H1 (cell line): ENCODE measurements around the gene RPAP3.

Source experiments
- BRCA1 ChIP-seq: IDR thresholded peaks from 2 replicates; pipeline ENCODE4 v1.6.1; 2012; ENCODE audit warnings: low read depth, low read length, improper control_type of control experiment
- GTF2F1 ChIP-seq: IDR thresholded peaks from 2 replicates; pipeline ENCODE4 v1.6.1; 2012; ENCODE audit warnings: low read depth, low read length, improper control_type of control experiment, borderline replicate concordance
- HDAC6 ChIP-seq: IDR thresholded peaks from one replicate; pipeline ENCODE4 v1.7.1; 2012; ENCODE audit warnings: low read depth, mild to moderate bottlenecking, inconsistent platforms, low read length, moderate library complexity
- POLR2A ChIP-seq, 2 experiments: IDR thresholded peaks; 1 replicate in 1 of 2; 2 replicates in 1 of 2; pipeline ENCODE4 v1.6.1; 2011; ENCODE audit warnings: low read depth in 2 of 2, low read length in 2 of 2, mild to moderate bottlenecking in 2 of 2; ENCODE audit errors: control extremely low read depth in 1 of 2
- POLR2AphosphoS5 ChIP-seq: IDR thresholded peaks from 2 replicates; pipeline ENCODE4 v1.6.1; 2011; ENCODE audit warnings: low read depth, low read length
- POU5F1 ChIP-seq: IDR thresholded peaks from 2 replicates; pipeline ENCODE4 v1.6.1; 2011; ENCODE audit warnings: low read depth, mild to moderate bottlenecking, low read length, moderate library complexity
- RAD21 ChIP-seq, 2 experiments: IDR thresholded peaks in 1 of 2; conservative IDR thresholded peaks in 1 of 2; 2 replicates each; pipeline ENCODE4 v1.6.1; 2011; ENCODE audit warnings: low read depth in 2 of 2, low read length in 2 of 2, improper control_type of control experiment in 1 of 2, inconsistent platforms in 1 of 2, mild to moderate bottlenecking in 1 of 2, moderate library complexity in 1 of 2
- SP1 ChIP-seq: IDR thresholded peaks from 2 replicates; pipeline ENCODE4 v1.6.1; 2011; ENCODE audit warnings: low read depth, low read length
- TAF1 ChIP-seq: IDR thresholded peaks from 2 replicates; pipeline ENCODE4 v1.6.1; 2011; ENCODE audit warnings: mild to moderate bottlenecking, low read depth, low read length
- TF ChIP-seq, protein P1 (sequence below), 3 experiments: IDR thresholded peaks; 1 replicate in 2 of 3; 2 replicates in 1 of 3; pipeline versions ENCODE4 v1.5.1 to v1.6.1; 2011; ENCODE audit warnings: low read length in 3 of 3, mild to moderate bottlenecking in 3 of 3, inconsistent platforms in 2 of 3, low read depth in 1 of 3, moderate library complexity in 1 of 3; ENCODE audit not compliant: insufficient read depth in 1 of 3; ENCODE audit errors: control extremely low read depth in 1 of 3

- TF ChIP-seq RAD21 (IDR thresholded peaks at IDR 0.05 in 1 of 2, conservative IDR thresholded peaks at IDR 0.05 in 1 of 2; ENCODE audit: low read depth in 2 of 2, low read length in 2 of 2) (no peak), POLR2A (IDR thresholded peaks at IDR 0.05; ENCODE audit: control extremely low read depth in 1 of 2, low read depth in 2 of 2, low read length in 2 of 2) (no peak), HDAC6 (no peak), POU5F1 (no peak), BRCA1 (no peak), GTF2F1 (no peak), POLR2AphosphoS5 (no peak), TAF1 (no peak), SP1 (no peak)
- TF ChIP-seq, protein P1, sequence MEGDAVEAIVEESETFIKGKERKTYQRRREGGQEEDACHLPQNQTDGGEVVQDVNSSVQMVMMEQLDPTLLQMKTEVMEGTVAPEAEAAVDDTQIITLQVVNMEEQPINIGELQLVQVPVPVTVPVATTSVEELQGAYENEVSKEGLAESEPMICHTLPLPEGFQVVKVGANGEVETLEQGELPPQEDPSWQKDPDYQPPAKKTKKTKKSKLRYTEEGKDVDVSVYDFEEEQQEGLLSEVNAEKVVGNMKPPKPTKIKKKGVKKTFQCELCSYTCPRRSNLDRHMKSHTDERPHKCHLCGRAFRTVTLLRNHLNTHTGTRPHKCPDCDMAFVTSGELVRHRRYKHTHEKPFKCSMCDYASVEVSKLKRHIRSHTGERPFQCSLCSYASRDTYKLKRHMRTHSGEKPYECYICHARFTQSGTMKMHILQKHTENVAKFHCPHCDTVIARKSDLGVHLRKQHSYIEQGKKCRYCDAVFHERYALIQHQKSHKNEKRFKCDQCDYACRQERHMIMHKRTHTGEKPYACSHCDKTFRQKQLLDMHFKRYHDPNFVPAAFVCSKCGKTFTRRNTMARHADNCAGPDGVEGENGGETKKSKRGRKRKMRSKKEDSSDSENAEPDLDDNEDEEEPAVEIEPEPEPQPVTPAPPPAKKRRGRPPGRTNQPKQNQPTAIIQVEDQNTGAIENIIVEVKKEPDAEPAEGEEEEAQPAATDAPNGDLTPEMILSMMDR (IDR thresholded peaks at IDR 0.05; ENCODE audit: control extremely low read depth in 1 of 3, insufficient read depth in 1 of 3, low read depth in 1 of 3, low read length in 3 of 3), result no peak
Measured at GRCh38 chr12:47704719-47705118, 1.1 kb downstream of the RPAP3 start.
